CD8-positive, alpha-beta memory T cell (primary cell): Measurements from ENCODE around the gene TULP4. TPM values are rescaled to one million over a fixed set of nuclear protein-coding genes. Genes with fewer than 3 reads are reported as not detected.
A peak's percentile ranks its signal among the peaks of the same experiment; 100 is the strongest.
"Not testable (repeated sequence)": the region's sequence is repeated elsewhere in the genome, so short reads cannot be mapped to it uniquely, and the experiment has no call there.

Source experiments
- CTCF ChIA-PET: fragments of 350-600 bp; sonication (Branson Sonifier 250); formaldehyde crosslinking; loops from one replicate; lab custom pipeline; 2021; ENCODE audit warnings: antibody characterized with exemption; lab: Charles Lee
- POLR2A ChIA-PET: fragments of 350-600 bp; sonication (Branson Sonifier 250); formaldehyde crosslinking; loops from one replicate; lab custom pipeline; 2021; ENCODE audit warnings: antibody characterized with exemption; lab: Charles Lee
- DNase-seq, 5 donors: peaks; one replicate each; pipeline versions ENCODE4 v3.0.0 to v3.0.0-alpha.2; 2020 to 2022; ENCODE audit warnings: mixed read lengths in 1 of 5
- H3K27ac ChIP-seq: one replicate; pipeline ENCODE4 v1.7.0; 2013; ENCODE audit warnings: low read depth, mild to moderate bottlenecking, low read length, moderate library complexity
- H3K27me3 ChIP-seq: 2 replicates; pipeline ENCODE4 v1.7.0; 2013; ENCODE audit warnings: low read length, mild to moderate bottlenecking; ENCODE audit not compliant: insufficient read depth, poor library complexity, severe bottlenecking
- H3K36me3 ChIP-seq: 2 replicates; pipeline ENCODE4 v1.7.0; 2013; ENCODE audit warnings: mild to moderate bottlenecking, low read length, moderate library complexity; ENCODE audit not compliant: insufficient read depth
- H3K4me1 ChIP-seq: 2 replicates; pipeline ENCODE4 v1.7.0; 2013; ENCODE audit warnings: mild to moderate bottlenecking, low read length, moderate library complexity; ENCODE audit not compliant: insufficient read depth
- H3K4me3 ChIP-seq: 2 replicates; pipeline ENCODE4 v1.7.0; 2013; ENCODE audit warnings: mild to moderate bottlenecking, low read length
- H3K9me3 ChIP-seq: 2 replicates; pipeline ENCODE4 v1.7.0; 2013; ENCODE audit warnings: mild to moderate bottlenecking, low read length
- H3K27ac Mint-ChIP-seq, 8 donors: one replicate each; pipeline ENCODE4 v1.8.0; 2020 to 2021; ENCODE audit warnings: mixed read lengths in 8 of 8, mild to moderate bottlenecking in 6 of 8, inconsistent platforms in 3 of 8, moderate library complexity in 3 of 8
- H3K27me3 Mint-ChIP-seq, 2 donors: one replicate each; pipeline ENCODE4 v1.8.0; 2020 to 2021; ENCODE audit warnings: mixed read lengths in 2 of 2, mild to moderate bottlenecking in 1 of 2, moderate library complexity in 1 of 2
- H3K36me3 Mint-ChIP-seq, 3 donors: one replicate each; pipeline ENCODE4 v1.8.0; 2020 to 2021; ENCODE audit warnings: mixed read lengths in 3 of 3, inconsistent platforms in 1 of 3, mild to moderate bottlenecking in 1 of 3
- H3K4me1 Mint-ChIP-seq, 3 donors: one replicate each; pipeline ENCODE4 v1.8.0; 2020 to 2021; ENCODE audit warnings: mixed read lengths in 3 of 3, inconsistent platforms in 1 of 3, mild to moderate bottlenecking in 1 of 3
- H3K4me3 Mint-ChIP-seq, 7 donors: one replicate each; pipeline ENCODE4 v1.8.0; 2020 to 2021; ENCODE audit warnings: mixed read lengths in 7 of 7, mild to moderate bottlenecking in 6 of 7, moderate library complexity in 4 of 7, inconsistent platforms in 2 of 7
- H3K9me3 Mint-ChIP-seq, 5 donors: one replicate each; pipeline ENCODE4 v1.8.0; 2020 to 2022; ENCODE audit warnings: mixed read lengths in 5 of 5, mild to moderate bottlenecking in 3 of 5, moderate library complexity in 2 of 5, inconsistent platforms in 1 of 5
- polyA plus RNA-seq: library from polyadenylated mRNA; unstranded; fragments of 300-500 nt; fragmentation: Illumina TruSeq; gene quantifications from one replicate; pipeline ENCODE4 v1.2.3, GENCODE V29; 2021
- total RNA-seq, 2 experiments: library from RNA; stranded (reverse); gene quantifications; one replicate each; pipeline ENCODE4 v1.2.3, GENCODE V29; 2021

The TULP4 gene
- total and polyA plus RNA-seq, 3 experiments from 2014 or later: 26.9 to 50.1 (median 32.1) TPM

DNA sequence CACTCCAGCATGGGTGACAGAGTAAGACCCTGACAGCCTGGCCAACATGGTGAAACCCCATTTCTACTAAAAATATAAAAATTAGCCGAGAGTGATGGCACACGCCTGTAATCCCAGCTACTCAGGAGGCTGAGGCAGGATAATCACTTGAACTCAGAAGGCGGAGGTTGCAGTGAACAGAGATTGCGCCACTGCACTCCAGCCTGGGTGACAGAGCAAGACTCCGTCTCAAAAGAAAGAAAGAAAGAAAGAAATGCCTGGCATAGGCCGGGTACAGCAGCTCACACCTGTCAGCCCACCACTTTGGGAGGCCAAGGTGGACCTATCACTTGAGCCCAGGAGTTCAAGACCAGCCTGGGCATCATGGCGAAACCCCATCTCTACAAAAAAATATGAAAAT lies 208.7 kb downstream of the TULP4 start:
- Histone ChIP-seq H3K27me3 (peaks cover 18% of the 10 kb centered on the region), H3K4me1 (peaks cover 11% of the 10 kb centered on the region)
- CTCF ChIA-PET: interaction anchor here (2.9 kb wide), 1 partner anchor 300 kb away, joined by 17 read pairs; no protein-coding TSS in a partner anchor
- H3K27ac Mint-ChIP-seq, H3K4me3 ChIP-seq, POLR2A ChIA-PET, H3K9me3 ChIP-seq, H3K27ac ChIP-seq, DNase-seq, H3K9me3 Mint-ChIP-seq, H3K4me3 Mint-ChIP-seq, H3K36me3 ChIP-seq: not testable (repeated sequence)
- Mint-ChIP-seq H3K4me1 (peaks cover 14 to 21% (median 20%) of the 10 kb centered on the region in 3 donors), H3K27me3 (peaks cover 23 to 32% of the 10 kb centered on the region in 2 donors), H3K36me3 (peaks cover 0 to 14% (median 0%) of the 10 kb centered on the region in 3 donors)

DNA sequence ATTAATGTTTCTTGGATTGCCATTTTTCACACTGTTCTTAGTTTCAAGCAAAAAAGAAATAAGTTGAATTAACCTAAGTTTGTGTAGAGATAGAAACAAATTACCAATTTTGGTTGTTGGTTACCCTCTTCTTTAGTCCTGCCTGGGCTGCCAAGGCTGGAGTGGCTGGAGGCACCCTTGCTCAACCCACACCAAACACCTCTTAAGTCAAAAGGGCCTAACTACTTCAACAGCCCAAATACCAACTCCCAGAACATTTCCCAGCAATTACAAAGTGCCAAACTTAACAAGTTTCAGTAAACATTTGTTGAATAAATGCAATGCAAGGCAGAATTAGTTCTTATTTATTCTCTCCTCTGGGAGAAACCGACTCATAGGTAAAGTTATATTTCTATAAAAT lies 209.5 kb downstream of the TULP4 start:
- no peaks in the 10 kb centered on the region for H3K9me3 ChIP-seq
- POLR2A ChIA-PET: no interaction called here

DNA sequence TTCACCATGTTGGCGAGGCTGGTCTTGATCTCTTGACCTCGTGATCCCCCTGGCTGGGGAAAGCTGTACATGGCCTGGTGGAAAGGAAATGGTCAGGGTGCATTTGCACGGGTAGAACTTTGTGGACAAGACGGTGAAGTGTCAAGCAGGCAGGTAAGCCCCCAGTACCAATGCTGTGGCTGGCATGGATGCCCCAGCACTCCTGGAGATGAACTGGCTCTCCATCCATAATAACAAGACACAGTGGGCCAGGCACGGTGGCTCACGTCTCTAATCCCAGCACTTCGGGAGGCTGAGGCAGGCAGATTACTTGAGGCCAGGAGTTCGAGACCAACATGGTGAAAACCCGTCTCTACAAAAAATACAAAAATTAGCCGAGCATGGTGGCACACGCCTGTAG lies 210.4 kb downstream of the TULP4 start:
- peaks cover 16% of the 10 kb centered on the region for H3K27me3 ChIP-seq
- no peak overlapping the region for H3K27ac ChIP-seq
- Mint-ChIP-seq H3K27ac (no peak overlapping the region), H3K27me3 (peaks cover 26 to 47% of the 10 kb centered on the region in 2 donors), H3K36me3 (peaks cover 0 to 21% (median 0%) of the 10 kb centered on the region in 3 donors), H3K4me1 (peaks cover 9 to 14% (median 11%) of the 10 kb centered on the region in 3 donors), H3K9me3 (peaks cover 3 to 14% (median 9%) of the 10 kb centered on the region in 5 donors), H3K4me3 (no peak overlapping the region)
- no peaks in the 10 kb centered on the region for H3K36me3 ChIP-seq
- H3K4me1 ChIP-seq: peaks cover 4% of the 10 kb centered on the region
- CTCF ChIA-PET: no interaction called here
- H3K9me3 ChIP-seq: no peaks in the 10 kb centered on the region
- POLR2A ChIA-PET: no interaction called here
- no peak overlapping the region for H3K4me3 ChIP-seq
- no peak for DNase-seq

More for the DNA sequence above, 209.5 kb downstream of the TULP4 start:
- Mint-ChIP-seq H3K9me3 (peaks cover 0 to 7% (median 3%) of the 10 kb centered on the region in 5 donors), H3K27ac (no peak overlapping the region), H3K4me3 (no peak overlapping the region), H3K36me3 (peaks cover 0 to 17% (median 0%) of the 10 kb centered on the region in 3 donors), H3K4me1 (peaks cover 13 to 19% (median 16%) of the 10 kb centered on the region in 3 donors), H3K27me3 (peaks cover 21 to 38% of the 10 kb centered on the region in 2 donors)
- Histone ChIP-seq H3K4me3 (no peak overlapping the region), H3K27ac (no peak overlapping the region), H3K36me3 (no peaks in the 10 kb centered on the region), H3K27me3 (peaks cover 18% of the 10 kb centered on the region), H3K4me1 (peaks cover 11% of the 10 kb centered on the region)
- CTCF ChIA-PET: no interaction called here
- no peak for DNase-seq

DNA sequence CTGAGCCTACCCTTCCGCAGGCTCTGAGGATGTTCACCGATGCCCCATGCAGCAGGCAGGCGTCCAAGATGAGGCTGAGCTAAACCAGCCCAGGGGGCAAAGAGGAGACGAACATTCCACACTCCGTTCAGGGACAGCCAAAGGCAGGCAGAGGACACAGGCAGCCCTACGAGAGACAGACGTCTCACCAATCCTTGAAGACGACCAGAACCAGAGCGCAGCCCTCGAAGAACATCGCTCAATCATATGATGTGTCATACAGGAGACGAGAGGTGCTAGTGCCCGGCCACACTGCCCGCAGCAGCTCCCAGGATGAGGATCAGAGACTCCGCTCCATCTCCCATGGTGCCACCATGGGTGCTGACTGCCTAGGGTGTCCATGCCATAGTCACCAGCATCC lies 212.0 kb downstream of the TULP4 start:
- Histone ChIP-seq H3K36me3 (no peaks in the 10 kb centered on the region), H3K4me3 (no peak overlapping the region), H3K27me3 (peaks cover 15% of the 10 kb centered on the region), H3K4me1 (no peaks in the 10 kb centered on the region), H3K27ac (no peak overlapping the region), H3K9me3 (no peaks in the 10 kb centered on the region)
- DNase-seq: no peak
- Mint-ChIP-seq H3K9me3 (peaks cover 6 to 22% (median 15%) of the 10 kb centered on the region in 5 donors), H3K27ac (no peak overlapping the region), H3K4me1 (no peaks in the 10 kb centered on the region), H3K36me3 (peaks cover 0 to 24% (median 0%) of the 10 kb centered on the region in 3 donors), H3K4me3 (no peak overlapping the region), H3K27me3 (peaks cover 31 to 57% of the 10 kb centered on the region in 2 donors)
- POLR2A ChIA-PET: no interaction called here
- CTCF ChIA-PET: no interaction called here

DNA sequence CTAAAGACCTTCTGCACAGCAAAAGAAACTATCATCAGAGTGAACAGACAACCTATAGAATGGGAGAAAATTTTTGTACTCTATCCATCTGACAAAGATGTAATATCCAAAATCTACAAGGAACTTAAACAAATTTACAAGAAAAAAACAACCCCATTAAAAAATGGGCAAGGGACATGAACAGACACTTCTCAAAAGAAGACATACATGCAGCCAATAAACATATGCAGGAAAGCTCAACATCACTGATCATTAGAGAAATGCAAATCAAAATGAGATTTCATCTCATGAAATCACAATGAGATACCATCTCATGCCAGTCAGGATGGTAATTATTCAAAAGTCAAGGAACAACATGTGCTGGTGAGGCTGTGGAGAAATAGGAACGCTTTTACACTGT lies 215.6 kb downstream of the TULP4 start:
- H3K27ac Mint-ChIP-seq, H3K9me3 ChIP-seq, H3K4me3 ChIP-seq, H3K4me3 Mint-ChIP-seq, CTCF ChIA-PET, H3K4me1 Mint-ChIP-seq, H3K36me3 ChIP-seq, H3K27ac ChIP-seq, H3K4me1 ChIP-seq, DNase-seq: not testable (repeated sequence)
- POLR2A ChIA-PET: interaction anchor here (0.6 kb wide), 1 partner anchor 11 kb away, joined by 3 read pairs; no protein-coding TSS in a partner anchor
- Mint-ChIP-seq H3K27me3 (peaks cover 42 to 74% of the 10 kb centered on the region in 2 donors), H3K36me3 (peaks cover 0 to 31% (median 0%) of the 10 kb centered on the region in 3 donors), H3K9me3 (peaks cover 7 to 26% (median 21%) of the 10 kb centered on the region in 5 donors)
- H3K27me3 ChIP-seq: peaks cover 15% of the 10 kb centered on the region

DNA sequence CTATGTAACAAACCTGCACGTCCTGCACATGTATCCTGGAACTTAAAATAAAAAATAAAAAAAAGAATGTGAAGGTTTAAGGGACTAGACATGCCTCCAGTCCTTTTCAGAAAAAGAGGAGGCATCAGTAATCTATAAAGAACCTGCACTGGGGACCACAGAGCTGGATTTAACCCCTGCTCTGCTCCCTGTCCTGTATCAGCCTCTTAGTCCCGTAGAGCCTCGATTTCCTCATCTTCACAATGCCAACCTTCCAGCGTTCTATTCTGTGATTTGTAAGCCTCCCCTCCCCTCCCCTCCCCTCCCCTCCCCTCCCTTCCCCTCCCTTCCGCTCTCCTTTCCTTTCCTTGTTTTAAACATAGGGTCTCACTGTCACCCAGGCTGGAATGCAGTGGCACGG lies 216.6 kb downstream of the TULP4 start:
- H3K27ac Mint-ChIP-seq: no peak overlapping the region
- ChIA-PET POLR2A (no interaction called here), CTCF (interaction anchor here (1.1 kb wide), 1 partner anchor 10 kb away, joined by 4 read pairs; no protein-coding TSS in a partner anchor)
- H3K36me3 Mint-ChIP-seq: peaks cover 0 to 31% (median 0%) of the 10 kb centered on the region in 3 donors
- Histone ChIP-seq H3K27ac (no peak overlapping the region), H3K36me3 (no peaks in the 10 kb centered on the region), H3K4me1 (no peaks in the 10 kb centered on the region), H3K27me3 (peaks cover 15% of the 10 kb centered on the region), H3K9me3 (no peaks in the 10 kb centered on the region), H3K4me3 (no peak overlapping the region)
- H3K27me3 Mint-ChIP-seq: peaks cover 49 to 76% of the 10 kb centered on the region in 2 donors
- no peaks in the 10 kb centered on the region for H3K4me1 Mint-ChIP-seq
- no peak for DNase-seq
- peaks cover 12 to 30% (median 27%) of the 10 kb centered on the region in 5 donors for H3K9me3 Mint-ChIP-seq
- no peak overlapping the region for H3K4me3 Mint-ChIP-seq

DNA sequence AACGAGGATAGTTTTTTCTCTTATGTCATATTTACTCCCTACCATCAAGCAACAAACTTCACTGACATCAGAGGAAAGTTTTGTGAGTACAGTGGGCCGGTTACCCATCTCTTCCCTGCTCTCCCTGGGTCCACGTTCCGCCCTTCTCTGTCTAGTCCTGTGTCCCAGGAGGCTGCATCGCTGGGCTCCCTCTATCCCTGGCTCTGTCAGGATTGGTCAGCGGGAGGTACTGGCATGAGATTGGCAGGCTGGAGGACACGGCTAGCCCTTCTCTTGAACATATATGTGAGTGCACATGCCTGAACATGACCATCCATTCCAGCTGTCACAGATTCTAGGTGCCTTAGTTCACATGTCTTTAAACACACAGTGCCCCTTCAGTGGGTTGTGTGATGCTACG lies 217.4 kb downstream of the TULP4 start:
- ChIA-PET POLR2A (no interaction called here), CTCF (no interaction called here)
- H3K4me3 Mint-ChIP-seq: no peak overlapping the region
- Histone ChIP-seq H3K36me3 (no peaks in the 10 kb centered on the region), H3K4me3 (no peak overlapping the region), H3K27ac (no peak overlapping the region), H3K27me3 (peaks cover 9% of the 10 kb centered on the region), H3K9me3 (no peaks in the 10 kb centered on the region), H3K4me1 (no peaks in the 10 kb centered on the region)
- H3K27me3 Mint-ChIP-seq: peaks cover 50 to 73% of the 10 kb centered on the region in 2 donors
- no peak overlapping the region for H3K27ac Mint-ChIP-seq
- no peaks in the 10 kb centered on the region for H3K4me1 Mint-ChIP-seq
- DNase-seq: no peak
- peaks cover 12 to 32% (median 29%) of the 10 kb centered on the region in 5 donors for H3K9me3 Mint-ChIP-seq
- H3K36me3 Mint-ChIP-seq: peaks cover 0 to 31% (median 0%) of the 10 kb centered on the region in 3 donors

DNA sequence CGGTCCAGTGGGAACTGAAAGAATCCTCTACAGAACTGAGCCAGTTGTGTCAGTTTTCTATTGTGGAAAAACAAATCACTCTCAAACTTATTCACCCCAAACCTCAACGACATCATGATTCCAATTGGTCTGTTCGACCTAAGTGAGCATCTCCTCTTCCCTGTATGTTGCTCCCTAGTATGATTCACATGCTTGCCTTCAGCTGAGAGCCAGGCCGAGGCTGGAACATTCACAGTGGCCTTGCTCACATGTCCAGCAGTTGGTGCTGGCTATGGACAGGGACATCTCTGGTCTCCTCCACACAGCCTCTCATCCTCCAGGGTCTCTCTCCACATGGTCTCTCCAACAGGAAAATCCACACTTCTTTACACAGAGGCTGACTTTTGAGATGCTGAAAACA lies 219.3 kb downstream of the TULP4 start:
- DNase-seq: no peak
- H3K9me3 ChIP-seq: no peaks in the 10 kb centered on the region
- H3K27me3 Mint-ChIP-seq: peaks cover 55 to 67% of the 10 kb centered on the region in 2 donors
- H3K9me3 Mint-ChIP-seq: peaks cover 12 to 32% (median 27%) of the 10 kb centered on the region in 5 donors
- peaks cover 5% of the 10 kb centered on the region for H3K27me3 ChIP-seq
- peaks cover 2 to 9% (median 7%) of the 10 kb centered on the region in 3 donors for H3K4me1 Mint-ChIP-seq
- H3K36me3 ChIP-seq: no peaks in the 10 kb centered on the region
- H3K27ac Mint-ChIP-seq: no peak overlapping the region
- no peak overlapping the region for H3K27ac ChIP-seq
- POLR2A ChIA-PET: no interaction called here
- peaks cover 0 to 22% (median 1%) of the 10 kb centered on the region in 3 donors for H3K36me3 Mint-ChIP-seq
- H3K4me3 Mint-ChIP-seq: peak overlapping the region in 1 of 7 donors; percentile 12
- H3K4me1 ChIP-seq: no peaks in the 10 kb centered on the region
- H3K4me3 ChIP-seq: no peak overlapping the region
- CTCF ChIA-PET: no interaction called here
